Mucosa of rectum (tissue), 2 donors: ENCODE results near the gene ARID1B.

ENCODE experiments used
- H3K27ac ChIP-seq, 2 donors: one replicate each; pipeline ENCODE4 v1.7.0; 2013; ENCODE audit warnings: inconsistent platforms in 2 of 2, low read depth in 2 of 2, low read length in 2 of 2
- H3K27me3 ChIP-seq, 2 donors: one replicate each; pipeline ENCODE4 v1.7.0; 2013; ENCODE audit warnings: low read length in 2 of 2; ENCODE audit not compliant: control insufficient read depth in 2 of 2, insufficient read depth in 2 of 2
- H3K36me3 ChIP-seq, 2 donors: one replicate each; pipeline ENCODE4 v1.7.0; 2013; ENCODE audit warnings: low read length in 2 of 2; ENCODE audit not compliant: control insufficient read depth in 2 of 2, insufficient read depth in 2 of 2
- H3K4me1 ChIP-seq, 2 donors: one replicate each; pipeline ENCODE4 v1.7.0; 2013; ENCODE audit warnings: low read length in 2 of 2, mild to moderate bottlenecking in 1 of 2; ENCODE audit not compliant: control insufficient read depth in 2 of 2, insufficient read depth in 2 of 2
- H3K4me3 ChIP-seq, 2 donors: one replicate each; pipeline ENCODE4 v1.7.0; 2013; ENCODE audit warnings: low read length in 2 of 2
- H3K9ac ChIP-seq, 2 donors: one replicate each; pipeline ENCODE4 v1.7.0; 2013; ENCODE audit warnings: low read length in 2 of 2, low read depth in 1 of 2, mild to moderate bottlenecking in 1 of 2
- H3K9me3 ChIP-seq, 2 donors: one replicate each; pipeline ENCODE4 v1.7.0; 2013; ENCODE audit warnings: low read length in 2 of 2; ENCODE audit not compliant: control insufficient read depth in 2 of 2
- donor health status: healthy.
- donor health status: Normal muscosa, but diverticular disease.

Gene ARID1B

DNA sequence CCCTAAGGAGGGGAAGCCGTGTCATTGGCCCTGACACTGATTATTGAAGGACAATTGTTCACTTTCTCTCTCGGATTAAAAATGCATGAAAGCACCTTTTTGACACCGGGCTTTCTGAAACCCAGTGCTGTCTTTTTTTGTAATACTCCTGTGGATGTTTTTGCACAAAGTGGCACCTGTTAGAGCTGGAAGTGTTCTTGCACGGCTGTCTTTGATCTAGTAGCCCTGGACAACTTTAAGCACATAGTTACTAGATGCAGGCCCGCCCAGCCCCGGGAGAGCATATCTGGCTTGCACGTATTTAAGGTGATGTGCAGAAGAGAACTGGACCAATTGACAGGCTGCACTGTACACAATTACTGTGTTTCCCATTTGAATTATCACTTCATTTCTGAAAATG lies 72.6 kb downstream of the ARID1B start:
- Histone ChIP-seq H3K4me1 (no peaks in the 10 kb centered on the region), H3K27ac (no peak overlapping the region)

DNA sequence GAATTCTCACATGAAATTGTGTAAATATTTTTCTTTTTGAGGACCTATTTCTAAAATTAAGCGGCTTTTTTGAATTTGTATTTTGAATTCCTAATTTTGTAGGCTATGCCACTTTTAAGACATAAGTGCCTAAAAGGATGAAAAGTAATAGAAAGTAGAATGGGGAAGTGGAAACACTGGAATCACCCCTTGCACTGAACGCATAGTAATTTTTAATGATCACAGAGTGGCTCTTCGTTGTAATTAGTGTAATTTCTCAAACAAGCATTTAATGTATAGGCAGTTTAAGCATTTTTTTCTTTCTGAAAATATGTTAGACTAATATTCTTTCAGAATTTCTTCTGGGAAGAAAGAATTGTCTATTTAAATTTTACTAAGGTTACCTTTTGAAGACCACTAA lies 73.2 kb downstream of the ARID1B start:
- Histone ChIP-seq H3K36me3 (no peaks in the 10 kb centered on the region), H3K27ac (no peak overlapping the region), H3K4me1 (no peaks in the 10 kb centered on the region), H3K27me3 (no peaks in the 10 kb centered on the region), H3K4me3 (no peak overlapping the region), H3K9ac (no peak overlapping the region), H3K9me3 (no peaks in the 10 kb centered on the region)

More for the DNA sequence above, 72.6 kb downstream of the ARID1B start:
- Histone ChIP-seq H3K36me3 (no peaks in the 10 kb centered on the region), H3K4me3 (no peak overlapping the region), H3K27me3 (no peaks in the 10 kb centered on the region), H3K9me3 (no peaks in the 10 kb centered on the region), H3K9ac (no peak overlapping the region)

DNA sequence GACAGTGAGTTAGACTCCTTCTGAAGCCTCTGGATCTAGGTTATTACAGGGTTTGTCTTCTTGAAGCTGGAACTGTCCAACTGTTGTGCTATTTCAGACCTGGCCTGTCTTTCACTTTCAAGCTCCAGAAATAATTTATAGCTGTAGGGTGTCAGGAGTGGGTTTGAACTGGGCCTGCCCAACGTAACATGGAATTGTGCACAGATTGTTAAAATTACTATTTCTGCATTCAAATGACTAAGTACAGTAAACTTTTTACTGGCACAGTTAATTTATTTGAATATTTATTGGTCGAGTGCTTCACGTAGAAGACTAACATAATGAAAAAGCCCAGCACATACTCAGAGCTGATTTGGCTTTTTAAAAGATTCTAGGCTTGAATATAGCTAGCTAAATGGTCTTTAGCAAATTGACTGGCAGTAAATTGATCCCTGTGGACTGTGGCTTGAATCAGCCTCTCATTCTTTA lies 74.3 kb downstream of the ARID1B start:
- H3K4me3 ChIP-seq: no peak overlapping the region
- no peaks in the 10 kb centered on the region for H3K36me3 ChIP-seq
- no peaks in the 10 kb centered on the region for H3K27me3 ChIP-seq
- no peak overlapping the region for H3K9ac ChIP-seq
- H3K9me3 ChIP-seq: no peaks in the 10 kb centered on the region
- H3K4me1 ChIP-seq: no peaks in the 10 kb centered on the region
- no peak overlapping the region for H3K27ac ChIP-seq

GRCh38 chr6:156852147-156852857 lies 75.1 kb downstream of the ARID1B start:
- H3K4me1 ChIP-seq: no peaks in the 10 kb centered on the region
- no peak overlapping the region for H3K27ac ChIP-seq
- H3K27me3 ChIP-seq: no peaks in the 10 kb centered on the region
- no peak overlapping the region for H3K4me3 ChIP-seq
- H3K9ac ChIP-seq: no peak overlapping the region
- no peaks in the 10 kb centered on the region for H3K9me3 ChIP-seq
- H3K36me3 ChIP-seq: no peaks in the 10 kb centered on the region

GRCh38 chr6:156852858-156853216 lies 75.7 kb downstream of the ARID1B start:
- Histone ChIP-seq H3K27ac (no peak overlapping the region), H3K4me3 (no peak overlapping the region), H3K9ac (no peak overlapping the region), H3K4me1 (no peaks in the 10 kb centered on the region), H3K27me3 (no peaks in the 10 kb centered on the region), H3K36me3 (no peaks in the 10 kb centered on the region), H3K9me3 (no peaks in the 10 kb centered on the region)

- Histone ChIP-seq H3K36me3 (no peaks in the 10 kb centered on the region), H3K4me1 (no peaks in the 10 kb centered on the region), H3K4me3 (no peak overlapping the region), H3K27ac (no peak overlapping the region), H3K9ac (no peak overlapping the region), H3K9me3 (no peaks in the 10 kb centered on the region), H3K27me3 (no peaks in the 10 kb centered on the region)
Observed at GRCh38 chr6:156853733-156854132, 76.6 kb downstream of the ARID1B start.

- no peaks in the 10 kb centered on the region for H3K36me3 ChIP-seq
- no peak overlapping the region for H3K4me3 ChIP-seq
- no peaks in the 10 kb centered on the region for H3K9me3 ChIP-seq
- no peaks in the 10 kb centered on the region for H3K27me3 ChIP-seq
- no peaks in the 10 kb centered on the region for H3K4me1 ChIP-seq
- H3K9ac ChIP-seq: no peak overlapping the region
- H3K27ac ChIP-seq: no peak overlapping the region
Observed at GRCh38 chr6:156854466-156855161, 77.4 kb downstream of the ARID1B start.

DNA sequence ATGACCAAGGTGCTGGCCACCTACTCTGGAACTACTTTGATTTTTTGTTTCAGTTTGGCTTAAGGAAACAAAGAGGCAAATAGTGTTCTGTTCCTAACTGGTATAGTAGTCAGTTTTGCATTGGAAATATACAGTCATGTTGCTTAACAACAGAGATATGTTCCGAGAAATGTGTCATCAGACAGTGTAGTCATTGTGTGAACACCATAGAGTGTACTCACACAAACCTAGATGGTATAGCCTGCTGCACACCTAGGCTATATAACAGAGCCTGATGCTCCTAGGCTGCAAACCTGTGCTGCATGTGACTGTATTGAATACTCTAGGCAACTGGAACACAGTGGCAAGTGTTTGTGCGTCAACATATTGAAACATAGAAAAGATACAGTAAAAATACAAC lies 80.4 kb downstream of the ARID1B start:
- no peaks in the 10 kb centered on the region for H3K36me3 ChIP-seq
- H3K27me3 ChIP-seq: no peaks in the 10 kb centered on the region
- H3K9me3 ChIP-seq: no peaks in the 10 kb centered on the region
- H3K4me3 ChIP-seq: no peak overlapping the region
- H3K4me1 ChIP-seq: no peaks in the 10 kb centered on the region
- no peak overlapping the region for H3K27ac ChIP-seq
- no peak overlapping the region for H3K9ac ChIP-seq

DNA sequence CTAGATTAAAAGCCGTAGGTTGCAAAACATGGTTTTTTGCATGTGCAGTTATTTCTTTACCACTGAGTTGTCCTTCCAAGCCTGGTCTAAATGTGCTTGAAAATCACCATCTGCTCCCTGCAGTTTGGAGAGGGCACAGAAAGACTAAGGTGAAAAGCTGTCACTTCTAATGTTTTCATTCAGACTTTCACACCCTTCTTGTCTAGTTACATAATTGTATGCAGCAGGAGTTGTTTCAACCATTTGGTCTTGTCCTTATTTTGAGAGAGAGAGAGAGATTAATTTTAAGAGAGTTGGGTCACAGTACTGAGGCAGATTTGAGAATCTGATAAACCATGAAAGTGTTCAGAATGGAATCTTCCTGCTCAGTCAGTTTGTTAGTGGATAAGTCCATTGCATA lies 82.5 kb downstream of the ARID1B start:
- Histone ChIP-seq H3K4me3 (no peak overlapping the region), H3K36me3 (no peaks in the 10 kb centered on the region), H3K9ac (no peak overlapping the region), H3K9me3 (no peaks in the 10 kb centered on the region), H3K4me1 (no peaks in the 10 kb centered on the region), H3K27me3 (no peaks in the 10 kb centered on the region), H3K27ac (no peak overlapping the region)

GRCh38 chr6:156862711-156863110 lies 85.5 kb downstream of the ARID1B start:
- Histone ChIP-seq H3K9ac (no peak overlapping the region), H3K27ac (no peak overlapping the region), H3K27me3 (no peaks in the 10 kb centered on the region), H3K4me1 (peaks cover 0 to 5% of the 10 kb centered on the region in 2 donors), H3K9me3 (no peaks in the 10 kb centered on the region), H3K36me3 (no peaks in the 10 kb centered on the region), H3K4me3 (no peak overlapping the region)
